Tongue (tissue), 2 donors: ENCODE data around the gene DCTD. TPM values are rescaled to one million over a fixed set of nuclear protein-coding genes. Genes with fewer than 3 reads are reported as not detected.
"Not testable (repeated sequence)": the region's sequence is repeated elsewhere in the genome, so short reads cannot be mapped to it uniquely, and the experiment has no call there.

Experiments used
- DNase-seq: peaks from one replicate; pipeline ENCODE4 v3.0.0-alpha.2; 2015
- total RNA-seq: library from RNA; depleted of rRNA; stranded (reverse); fragments of >200 nt; gene quantifications from one replicate; pipeline ENCODE4 v1.2.3, GENCODE V29; 2014

Gene DCTD
- total RNA-seq, 1 donor from 2014 or later: 52.6 TPM

- DNase-seq: no peak
Observed at GRCh38 chr4:182920676-182921075, 3.5 kb upstream of the DCTD start.

GRCh38 chr4:182918791-182919302 lies 1.7 kb upstream of the DCTD start:
- DNase-seq: no peak

- DNase-seq: no peak
Observed at GRCh38 chr4:182918044-182918607, 940 bp upstream of the DCTD start.

GRCh38 chr4:182916483-182917181 lies 554 bp downstream of the DCTD start:
- DNase-seq: peak; percentile 75

- DNase-seq: no peak
Observed at GRCh38 chr4:182914357-182914756, 2.8 kb downstream of the DCTD start.

GRCh38 chr4:182913621-182914020 lies 3.6 kb downstream of the DCTD start:
- no peak for DNase-seq

GRCh38 chr4:182913036-182913435 lies 4.2 kb downstream of the DCTD start:
- DNase-seq: no peak

GRCh38 chr4:182908124-182908523 lies 9.1 kb downstream of the DCTD start:
- peak; percentile 11 for DNase-seq

GRCh38 chr4:182907396-182907795 lies 9.8 kb downstream of the DCTD start:
- DNase-seq: no peak

- no peak for DNase-seq
Observed at GRCh38 chr4:182906786-182907185, 10.4 kb downstream of the DCTD start.

GRCh38 chr4:182905038-182905437 lies 12.1 kb downstream of the DCTD start:
- no peak for DNase-seq

GRCh38 chr4:182904211-182904761 lies 12.9 kb downstream of the DCTD start:
- DNase-seq: no peak

GRCh38 chr4:182903013-182903412 lies 14.2 kb downstream of the DCTD start:
- DNase-seq: no peak

GRCh38 chr4:182901337-182901736 lies 15.8 kb downstream of the DCTD start:
- no peak for DNase-seq

- not testable (repeated sequence) for DNase-seq
Observed at GRCh38 chr4:182900021-182900420, 17.2 kb downstream of the DCTD start.

- DNase-seq: no peak
Observed at GRCh38 chr4:182898479-182898799, 18.7 kb downstream of the DCTD start.

- no peak for DNase-seq
Observed at GRCh38 chr4:182897601-182898478, 19.3 kb downstream of the DCTD start.

GRCh38 chr4:182896421-182896820 lies 20.8 kb downstream of the DCTD start:
- no peak for DNase-seq

GRCh38 chr4:182895791-182896292 lies 21.3 kb downstream of the DCTD start:
- DNase-seq: no peak

- DNase-seq: no peak
Observed at GRCh38 chr4:182894681-182895275, 22.4 kb downstream of the DCTD start.

GRCh38 chr4:182893474-182894080 lies 23.6 kb downstream of the DCTD start:
- DNase-seq: no peak

- DNase-seq: no peak
Observed at GRCh38 chr4:182893047-182893446, 24.1 kb downstream of the DCTD start.
